Heart right ventricle (tissue), 16 donors: ENCODE data around the gene MRGPRX4. TPM values are rescaled to one million over a fixed set of nuclear protein-coding genes. Genes with fewer than 3 reads are reported as not detected.
"Not testable (repeated sequence)": the region's sequence is repeated elsewhere in the genome, so short reads cannot be mapped to it uniquely, and the experiment has no call there.

Experiments used
- ATAC-seq, 8 donors: fragments of 200-7000 bp; cut with Tn5 transposase; one replicate each; pipeline ENCODE4 v1.9.1; 2020; ENCODE audit warnings: mild to moderate bottlenecking in 8 of 8, moderate library complexity in 8 of 8, moderate number of reproducible peaks in 1 of 8
- DNase-seq, 2 donors: peaks; one replicate each; pipeline ENCODE4 v3.0.0-alpha.2; 2020
- H3K27ac ChIP-seq, 10 donors: fragments of 200-600 bp; sonication (generic) in 2 of 10; one replicate each; pipeline versions ENCODE4 v1.5.0 to v1.8.0; 2020 to 2022; ENCODE audit warnings: mild to moderate bottlenecking in 3 of 10
- H3K27me3 ChIP-seq, 7 donors: fragments of 200-600 bp; one replicate each; pipeline ENCODE4 v1.8.0; 2021 to 2022; ENCODE audit warnings: mild to moderate bottlenecking in 2 of 7
- H3K36me3 ChIP-seq, 9 donors: fragments of 200-600 bp; sonication (generic) in 1 of 9; one replicate each; pipeline versions ENCODE4 v1.5.0 to v1.8.0; 2020 to 2022; ENCODE audit warnings: mild to moderate bottlenecking in 2 of 9
- H3K4me1 ChIP-seq, 9 donors: fragments of 200-600 bp; sonication (generic) in 1 of 9; one replicate each; pipeline versions ENCODE4 v1.5.0 to v1.8.0; 2020 to 2022; ENCODE audit warnings: mild to moderate bottlenecking in 4 of 9
- H3K4me3 ChIP-seq, 10 donors: fragments of 200-600 bp; sonication (generic) in 2 of 10; one replicate each; pipeline versions ENCODE4 v1.5.0 to v1.8.0; 2020 to 2022; ENCODE audit warnings: mild to moderate bottlenecking in 7 of 10, moderate library complexity in 2 of 10
- H3K9me3 ChIP-seq, 11 donors: fragments of 200-600 bp in 10 of 11; sonication (generic) in 2 of 11; one replicate each; pipeline versions ENCODE4 v1.5.0 to v1.8.0; 2013 to 2022; ENCODE audit warnings: mild to moderate bottlenecking in 2 of 11, control low read depth in 1 of 11, moderate library complexity in 1 of 11
- WGBS, 2 donors: extraction: QIAGEN DNeasy Blood & Tissue Kit; methylation state at CpG; one replicate each; pipeline ENCODE4 v1.1.7; 2013; ENCODE audit warnings: inconsistent platforms in 1 of 2; 5-methylcytosine and 5-hydroxymethylcytosine counted together
- intact Hi-C, 10 donors: fragments of 100-400 bp; cut with DNase I; formaldehyde crosslinking; loops; one replicate each; pipeline versions ENCODE4 v1.11.1 to v1.14.2; 2022
- long read RNA-seq, 3 donors: library from polyadenylated mRNA; unstranded; transcript quantifications; one replicate each; pipeline ENCODE4 v2.0.0, GENCODE V29; 2020 to 2021
- polyA plus RNA-seq, 2 donors: library from polyadenylated mRNA; stranded (reverse); fragments of 200-250 nt; gene quantifications; one replicate each; pipeline ENCODE4 v1.2.3, GENCODE V29; 2013
- total RNA-seq, 10 donors: library from RNA; stranded (reverse); fragmentation: NEBNext Ultra II Directional in 3 of 10; extraction: Animal tissue kit (Norgen Biotek cat#: 25700) in 3 of 10; gene quantifications; one replicate each; pipeline versions ENCODE4 v1.2.1 to v1.2.4, GENCODE V29; 2021 to 2023
- TF ChIP-seq, protein P1 (sequence below), 9 donors: fragments of 200-600 bp; sonication (generic) in 2 of 9; IDR thresholded peaks; one replicate each; pipeline versions ENCODE4 v1.5.0 to v1.8.0; 2021 to 2022; ENCODE audit warnings: antibody characterized with exemption in 9 of 9, mild to moderate bottlenecking in 5 of 9, moderate library complexity in 1 of 9
- donor health status: Arrhythmogenic right ventricular cardiomyopathy.
- donor health status: ischemic (EF 13 %, LVEDD 7.1; RV severe dilation, severe dysfunction).
- donor health status: healthy with polysubstance abuse.
- donor health status: DM: no; HTN: yes; CAD: no.
- donor health status: DM: no; HTN: no; CAD: no.
- donor health status: ischemic (EF 25% LVEDD 6.9; RV normal size, moderate dysfunction).
- donor health status: ischemic (EF 25% LVEDD 5.7; RV mildly dilated, moderate dysfunction).
- donor health status: healthy.
- donor health status: DM: yes; HTN: yes; CAD: no.
- donor health status: Ischemic cardiomyopathy.
- donor health status: ischemic (EF 35%, LVEDD 5.7; RV mildly dilated, moderate dysfunction).
- donor health status: nonischemic (EF 11% LVEDD 7.7; RV severe dilation, severe dysfunction).
- donor health status: DM: yes; HTN: yes; CAD: no.
- donor health status: PGD.
- donor health status: ischemic (EF 29% LVEDD 5.4; RV normal size, mild dysfunction).
- donor health status: nonischemic (EF 23%, LVEDD 6.1; RV moderate dilation, normal function).

MRGPRX4 gene
- total RNA-seq = not detected
- polyA plus RNA-seq = not detected
- long read RNA-seq, donor 1 = 0 reads
- long read RNA-seq, donor 2 = 0 reads
- long read RNA-seq, donor 3 = 0 reads

DNA sequence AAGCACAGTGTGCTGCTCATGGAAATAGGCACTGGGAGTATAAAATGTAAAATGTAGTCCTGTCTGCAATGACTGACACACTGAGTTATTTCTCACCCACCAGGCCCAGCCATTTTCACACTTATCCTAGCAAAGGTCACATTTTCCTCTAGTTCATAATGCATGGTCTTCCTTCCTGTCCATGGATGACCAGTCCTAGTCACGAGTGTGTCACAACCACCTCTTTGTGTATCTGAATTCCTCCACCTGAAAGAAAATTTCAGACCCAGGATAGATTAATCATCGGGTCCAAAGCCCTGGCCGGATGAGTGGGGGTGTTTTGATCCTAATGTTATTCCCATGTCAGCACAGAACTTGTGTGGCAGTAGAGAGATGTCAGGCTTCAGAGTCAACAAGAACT, at the start of gene MRGPRX4:
Gene MRGPRX4 (plus strand): TSS at position 172 of the 400 bp plus-strand sequence. CDS start 420 bp downstream, outside the sequence.
- H3K27me3 ChIP-seq = peaks cover 0 to 26% (median 10%) of the 10 kb centered on the region in 7 donors

DNA sequence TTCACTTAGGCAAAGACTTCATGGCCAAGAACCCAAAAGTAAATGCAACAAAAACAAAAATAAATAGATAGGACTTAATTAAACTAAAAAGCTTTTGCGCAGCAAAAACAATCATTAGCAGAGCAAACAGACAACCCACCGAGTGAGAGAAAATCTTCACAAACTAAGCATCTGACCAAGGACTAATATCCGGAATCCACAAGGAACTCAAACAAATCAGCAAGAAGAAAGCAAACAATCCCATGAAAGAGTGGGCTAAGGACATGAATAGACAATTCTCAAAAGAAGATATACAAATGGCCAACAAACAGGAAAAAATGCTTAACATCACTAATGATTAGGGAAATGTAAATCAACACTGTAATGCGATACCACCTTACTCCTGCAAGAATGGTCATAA, 41.5 kb upstream of the MRGPRX4 start:
- H3K4me3 ChIP-seq, intact Hi-C loops, DNase-seq, H3K9me3 ChIP-seq, H3K4me1 ChIP-seq, H3K27ac ChIP-seq, ATAC-seq, H3K36me3 ChIP-seq: not testable (repeated sequence)
- WGBS, 2 donors = 87 to 90% methylated on average over 4 of the region's 4 CpGs
- peaks cover 0 to 30% (median 10%) of the 10 kb centered on the region in 7 donors for H3K27me3 ChIP-seq

More for the DNA sequence above, at the start of gene MRGPRX4:
- Histone ChIP-seq H3K27ac (no peak within 1 kb of the TSS), H3K4me1 (no peaks in the 10 kb centered on the region), H3K9me3 (no peaks in the 10 kb centered on the region), H3K36me3 (no peaks in the 10 kb centered on the region), H3K4me3 (no peak within 1 kb of the TSS)
- no peak for ATAC-seq
- WGBS, 2 donors = 70 to 75% methylated on average over 3 of the region's 3 CpGs
- intact Hi-C loops = no loop called here
- TF ChIP-seq, protein P1, sequence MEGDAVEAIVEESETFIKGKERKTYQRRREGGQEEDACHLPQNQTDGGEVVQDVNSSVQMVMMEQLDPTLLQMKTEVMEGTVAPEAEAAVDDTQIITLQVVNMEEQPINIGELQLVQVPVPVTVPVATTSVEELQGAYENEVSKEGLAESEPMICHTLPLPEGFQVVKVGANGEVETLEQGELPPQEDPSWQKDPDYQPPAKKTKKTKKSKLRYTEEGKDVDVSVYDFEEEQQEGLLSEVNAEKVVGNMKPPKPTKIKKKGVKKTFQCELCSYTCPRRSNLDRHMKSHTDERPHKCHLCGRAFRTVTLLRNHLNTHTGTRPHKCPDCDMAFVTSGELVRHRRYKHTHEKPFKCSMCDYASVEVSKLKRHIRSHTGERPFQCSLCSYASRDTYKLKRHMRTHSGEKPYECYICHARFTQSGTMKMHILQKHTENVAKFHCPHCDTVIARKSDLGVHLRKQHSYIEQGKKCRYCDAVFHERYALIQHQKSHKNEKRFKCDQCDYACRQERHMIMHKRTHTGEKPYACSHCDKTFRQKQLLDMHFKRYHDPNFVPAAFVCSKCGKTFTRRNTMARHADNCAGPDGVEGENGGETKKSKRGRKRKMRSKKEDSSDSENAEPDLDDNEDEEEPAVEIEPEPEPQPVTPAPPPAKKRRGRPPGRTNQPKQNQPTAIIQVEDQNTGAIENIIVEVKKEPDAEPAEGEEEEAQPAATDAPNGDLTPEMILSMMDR (IDR thresholded peaks at IDR 0.05) = no peak
- no peak for DNase-seq

DNA sequence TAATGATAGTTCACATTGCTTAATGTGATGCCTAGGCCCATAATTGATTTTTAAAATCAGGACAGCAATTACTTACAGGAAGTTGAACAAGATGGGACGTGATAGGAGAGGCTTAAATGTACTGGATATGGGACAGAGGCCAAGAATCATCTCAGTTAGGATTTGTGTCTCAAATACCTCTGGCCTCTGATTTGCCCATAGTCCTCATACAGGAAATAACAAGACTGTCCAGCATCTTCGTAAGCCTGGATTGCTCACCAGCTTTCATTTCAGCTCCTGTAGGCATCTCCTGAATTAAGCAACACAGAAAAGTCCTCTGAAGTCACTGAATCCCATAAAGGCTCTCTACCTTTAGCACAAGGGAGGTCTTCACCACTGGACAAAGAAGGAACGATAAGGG, 40.3 kb upstream of the MRGPRX4 start, which contains the start of gene MRGPRX3:
Gene MRGPRX3 (plus strand): TSS at position 231 of the 400 bp plus-strand sequence. CDS start 4,632 bp downstream, outside the sequence.
- Histone ChIP-seq H3K4me3 (no peak within 1 kb of the TSS), H3K4me1 (no peaks in the 10 kb centered on the region), H3K9me3 (no peaks in the 10 kb centered on the region), H3K27ac (no peak within 1 kb of the TSS), H3K27me3 (peaks cover 0 to 32% (median 10%) of the 10 kb centered on the region in 7 donors), H3K36me3 (no peaks in the 10 kb centered on the region)
- intact Hi-C loops = no loop called here
- no peak for ATAC-seq
- no peak for DNase-seq
- TF ChIP-seq, protein P1 (IDR thresholded peaks at IDR 0.05) = no peak
- 43 to 57% methylated on average over 3 of the region's 3 CpGs for WGBS, 2 donors

DNA sequence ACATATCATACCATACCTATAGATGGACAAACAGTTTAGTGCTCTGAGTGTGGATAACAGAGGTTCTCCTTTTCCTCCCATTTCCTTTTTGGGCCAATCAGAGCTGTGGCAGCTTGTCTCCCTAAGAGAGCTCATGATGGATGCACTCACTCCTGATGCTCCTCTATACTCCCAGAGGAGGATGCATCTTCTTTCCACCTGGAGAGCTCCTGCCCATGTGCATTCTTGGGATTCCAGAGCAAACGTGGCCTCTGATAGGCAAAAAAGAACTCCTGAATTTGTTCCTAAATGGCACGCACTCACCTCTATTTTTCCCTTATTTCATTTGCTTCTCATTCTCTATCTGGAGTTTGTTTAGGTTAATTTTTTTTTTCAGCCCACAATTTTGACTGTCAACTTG, 37.3 kb upstream of the MRGPRX4 start:
- Histone ChIP-seq H3K36me3 (no peaks in the 10 kb centered on the region), H3K27ac (no peak overlapping the region), H3K27me3 (peaks cover 0 to 19% (median 3%) of the 10 kb centered on the region in 7 donors), H3K9me3 (no peaks in the 10 kb centered on the region), H3K4me3 (no peak overlapping the region), H3K4me1 (no peaks in the 10 kb centered on the region)
- DNase-seq = no peak
- intact Hi-C loops = no loop called here
- ATAC-seq = no peak
- 33 to 42% methylated on average over 2 of the region's 2 CpGs for WGBS, 2 donors
- TF ChIP-seq, protein P1 (IDR thresholded peaks at IDR 0.05) = no peak

DNA sequence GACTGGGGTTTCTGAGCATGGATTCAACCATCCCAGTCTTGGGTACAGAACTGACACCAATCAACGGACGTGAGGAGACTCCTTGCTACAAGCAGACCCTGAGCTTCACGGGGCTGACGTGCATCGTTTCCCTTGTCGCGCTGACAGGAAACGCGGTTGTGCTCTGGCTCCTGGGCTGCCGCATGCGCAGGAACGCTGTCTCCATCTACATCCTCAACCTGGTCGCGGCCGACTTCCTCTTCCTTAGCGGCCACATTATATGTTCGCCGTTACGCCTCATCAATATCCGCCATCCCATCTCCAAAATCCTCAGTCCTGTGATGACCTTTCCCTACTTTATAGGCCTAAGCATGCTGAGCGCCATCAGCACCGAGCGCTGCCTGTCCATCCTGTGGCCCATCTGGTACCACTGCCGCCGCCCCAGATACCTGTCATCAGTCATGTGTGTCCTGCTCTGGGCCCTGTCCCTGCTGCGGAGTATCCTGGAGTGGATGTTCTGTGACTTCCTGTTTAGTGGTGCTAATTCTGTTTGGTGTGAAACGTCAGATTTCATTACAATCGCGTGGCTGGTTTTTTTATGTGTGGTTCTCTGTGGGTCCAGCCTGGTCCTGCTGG, 35.3 kb upstream of the MRGPRX4 start:
- H3K27ac ChIP-seq = no peak overlapping the region
- intact Hi-C loops = no loop called here
- 93 to 94% methylated on average over 29 of the region's 29 CpGs for WGBS, 2 donors

More for the DNA sequence above, 35.3 kb upstream of the MRGPRX4 start:
- Histone ChIP-seq H3K27me3 (peaks cover 0 to 22% (median 7%) of the 10 kb centered on the region in 7 donors), H3K9me3 (no peaks in the 10 kb centered on the region), H3K4me1 (no peaks in the 10 kb centered on the region), H3K36me3 (no peaks in the 10 kb centered on the region), H3K4me3 (no peak overlapping the region)
- no peak for ATAC-seq
- DNase-seq = no peak
- TF ChIP-seq, protein P1 (IDR thresholded peaks at IDR 0.05) = no peak
